ENCODE measurements around the gene BMAL1.
"Not testable (repeated sequence)": the region's sequence is repeated elsewhere in the genome, so short reads cannot be mapped to it uniquely, and the experiment has no call there.

Gene BMAL1

GRCh38 chr11:13388741-13389140 is 111.2 kb downstream of the BMAL1 start:
- no peak for DNase-seq

- no peak for DNase-seq
These were observed 113.6 kb downstream of the BMAL1 start for GRCh38 chr11:13391217-13391616.

- DNase-seq: not testable (repeated sequence)
These were observed 120.7 kb downstream of the BMAL1 start for GRCh38 chr11:13398335-13398734.

- no peak for DNase-seq
These were observed 127.6 kb downstream of the BMAL1 start for GRCh38 chr11:13405220-13405619.

GRCh38 chr11:13415201-13415600 is 137.6 kb downstream of the BMAL1 start:
- peak; percentile 17 for DNase-seq

- no peak for DNase-seq
These were observed 144.0 kb downstream of the BMAL1 start for GRCh38 chr11:13421561-13421960.

GRCh38 chr11:13423372-13423771 is 145.8 kb downstream of the BMAL1 start:
- DNase-seq: no peak

- DNase-seq: no peak
These were observed 149.8 kb downstream of the BMAL1 start for GRCh38 chr11:13427440-13427839.

- no peak for DNase-seq
These were observed 151.7 kb downstream of the BMAL1 start for GRCh38 chr11:13429288-13429687.

- DNase-seq: no peak
These were observed 152.2 kb downstream of the BMAL1 start for GRCh38 chr11:13429836-13430235.

GRCh38 chr11:13433437-13433836 is 155.8 kb downstream of the BMAL1 start:
- DNase-seq: no peak

- no peak for DNase-seq
These were observed 156.9 kb downstream of the BMAL1 start for GRCh38 chr11:13434247-13435205.

GRCh38 chr11:13436836-13437235 is 159.2 kb downstream of the BMAL1 start:
- DNase-seq: not testable (repeated sequence)
